NCI-H2196 (cell line): Measurements from ENCODE around the gene CNOT6L.
"Not testable (repeated sequence)": the region's sequence is repeated elsewhere in the genome, so short reads cannot be mapped to it uniquely, and the experiment has no call there.

Source experiments
- DNase-seq: peaks from one replicate; lab custom pipeline; 2025; ENCODE audit not compliant: unreplicated experiment; lab: John Stamatoyannopoulos, UW

CNOT6L gene

GRCh38 chr4:77818602-77819403 lies at the start of gene CNOT6L:
CNOT6L (minus strand) TSS chr4:77819368; CDS start chr4:77819308, 60 bp downstream.
- DNase-seq, result peak; percentile 30

GRCh38 chr4:77865259-77865658 lies 46.1 kb upstream of the CNOT6L start:
- no peak for DNase-seq

- DNase-seq, result not testable (repeated sequence)
Measured at GRCh38 chr4:77863341-77863740, 44.2 kb upstream of the CNOT6L start.

GRCh38 chr4:77862478-77863216 lies 43.5 kb upstream of the CNOT6L start, which contains the start of gene MRPL1:
MRPL1 (plus strand) TSS chr4:77862830; CDS start chr4:77862849, 19 bp downstream.
- peak; percentile 81 for DNase-seq

- DNase-seq, result no peak
Measured at GRCh38 chr4:77861495-77861894, 42.3 kb upstream of the CNOT6L start.

- DNase-seq, result peak; percentile 2
Measured at GRCh38 chr4:77859256-77859655, 40.1 kb upstream of the CNOT6L start.

GRCh38 chr4:77856152-77856551 lies 37.0 kb upstream of the CNOT6L start:
- no peak for DNase-seq

- DNase-seq, result no peak
Measured at GRCh38 chr4:77854431-77855111, 35.4 kb upstream of the CNOT6L start.

- DNase-seq, result no peak
Measured at GRCh38 chr4:77852892-77853495, 33.8 kb upstream of the CNOT6L start.

GRCh38 chr4:77849278-77849965 lies 30.3 kb upstream of the CNOT6L start:
- peak; percentile 26 for DNase-seq

- no peak for DNase-seq
Measured at GRCh38 chr4:77848508-77848907, 29.3 kb upstream of the CNOT6L start.

- no peak for DNase-seq
Measured at GRCh38 chr4:77845929-77846328, 26.8 kb upstream of the CNOT6L start.

- no peak for DNase-seq
Measured at GRCh38 chr4:77845400-77845799, 26.2 kb upstream of the CNOT6L start.

- DNase-seq, result no peak
Measured at GRCh38 chr4:77844363-77844762, 25.2 kb upstream of the CNOT6L start.

GRCh38 chr4:77843628-77844027 lies 24.5 kb upstream of the CNOT6L start:
- no peak for DNase-seq

GRCh38 chr4:77834403-77834802 lies 15.2 kb upstream of the CNOT6L start:
- no peak for DNase-seq

- DNase-seq, result no peak
Measured at GRCh38 chr4:77833126-77833724, 14.1 kb upstream of the CNOT6L start.

- no peak for DNase-seq
Measured at GRCh38 chr4:77827343-77827742, 8.2 kb upstream of the CNOT6L start.

GRCh38 chr4:77826275-77826674 lies 7.1 kb upstream of the CNOT6L start:
- DNase-seq, result no peak

- DNase-seq, result no peak
Measured at GRCh38 chr4:77821775-77822174, 2.6 kb upstream of the CNOT6L start.
